Thymus (tissue), 11 donors: ENCODE measurements around the gene LMO1. TPM values are rescaled to one million over a fixed set of nuclear protein-coding genes. Genes with fewer than 3 reads are reported as not detected.

Experiments used
- DNase-seq, 9 donors: peaks; one replicate each; pipeline ENCODE4 v3.0.0-alpha.2; 2013; ENCODE audit warnings: low spot score in 9 of 9, low read depth in 6 of 9, missing footprints in 1 of 9
- H3K27ac ChIP-seq, 2 donors: one replicate each; pipeline ENCODE4 v1.5.1; 2013; ENCODE audit warnings: control low read depth in 1 of 2, low read depth in 1 of 2, low read length in 1 of 2, mild to moderate bottlenecking in 1 of 2, moderate library complexity in 1 of 2
- H3K27me3 ChIP-seq, 2 donors: one replicate each; pipeline ENCODE4 v1.5.1; 2013; ENCODE audit warnings: low read length in 1 of 2; ENCODE audit not compliant: control insufficient read depth in 2 of 2, insufficient read depth in 1 of 2
- H3K36me3 ChIP-seq, 2 donors: one replicate each; pipeline ENCODE4 v1.5.1; 2013; ENCODE audit warnings: low read length in 1 of 2, mild to moderate bottlenecking in 1 of 2, moderate library complexity in 1 of 2; ENCODE audit not compliant: control insufficient read depth in 2 of 2, insufficient read depth in 2 of 2
- H3K4me1 ChIP-seq, 2 donors: one replicate each; pipeline ENCODE4 v1.5.1; 2013; ENCODE audit warnings: low read length in 2 of 2; ENCODE audit not compliant: control insufficient read depth in 2 of 2, insufficient read depth in 2 of 2
- H3K4me3 ChIP-seq, 2 donors: one replicate each; pipeline ENCODE4 v1.5.1; 2013; ENCODE audit warnings: low read length in 2 of 2, control low read depth in 1 of 2, mild to moderate bottlenecking in 1 of 2
- H3K9me3 ChIP-seq, 2 donors: one replicate each; pipeline ENCODE4 v1.5.1; 2013; ENCODE audit warnings: low read length in 1 of 2, mild to moderate bottlenecking in 1 of 2; ENCODE audit not compliant: control insufficient read depth in 2 of 2, insufficient read depth in 1 of 2
- WGBS: extraction: QIAGEN DNeasy Blood & Tissue Kit; methylation state at CpG from one replicate; pipeline ENCODE4 v1.1.7; 2013; 5-methylcytosine and 5-hydroxymethylcytosine counted together
- polyA plus RNA-seq: library from polyadenylated mRNA; stranded (reverse); fragments of 200-250 nt; gene quantifications from one replicate; pipeline ENCODE4 v1.2.3, GENCODE V29; 2013
- total RNA-seq: library from RNA; stranded (reverse); fragments of 120-200 nt; gene quantifications from one replicate; pipeline ENCODE4 v1.2.4, GENCODE V29; 2013
- donor health status: healthy.

LMO1 gene
- total and polyA plus RNA-seq, 2 donors: 0.05 to 0.32 TPM

GRCh38 chr11:8178297-8178696 lies 85.4 kb downstream of the LMO1 start:
- DNase-seq: no peak
- H3K4me1 ChIP-seq: no peaks in the 10 kb centered on the region
- no peaks in the 10 kb centered on the region for H3K36me3 ChIP-seq
- H3K9me3 ChIP-seq: no peaks in the 10 kb centered on the region
- WGBS: 94% methylated on average over 1 of the region's 1 CpG
- H3K27ac ChIP-seq: no peak overlapping the region
- H3K27me3 ChIP-seq: peaks cover 0 to 3% of the 10 kb centered on the region in 2 donors
- no peak overlapping the region for H3K4me3 ChIP-seq

- 65% methylated on average over 5 of the region's 5 CpGs for WGBS
- H3K27me3 ChIP-seq: peaks cover 0 to 3% of the 10 kb centered on the region in 2 donors
- no peaks in the 10 kb centered on the region for H3K4me1 ChIP-seq
- no peaks in the 10 kb centered on the region for H3K36me3 ChIP-seq
- H3K4me3 ChIP-seq: no peak overlapping the region
- H3K9me3 ChIP-seq: no peaks in the 10 kb centered on the region
- no peak overlapping the region for H3K27ac ChIP-seq
- DNase-seq: no peak
Measured at GRCh38 chr11:8177136-8177535, 86.5 kb downstream of the LMO1 start.

Other genes with a start within 250 kb of the LMO1 start
- gene TUB, start 182.7 kb downstream of the LMO1 start, total RNA-seq: 2.5 TPM
- gene TUB, start 182.7 kb downstream of the LMO1 start, polyA plus RNA-seq: 0.80 TPM
- gene RIC3, start 94.9 kb downstream of the LMO1 start, total RNA-seq: 3.3 TPM
- 15.7 TPM for gene RIC3, start 94.9 kb downstream of the LMO1 start, polyA plus RNA-seq